A549 (cell line): ENCODE data around the gene ACO1. TPM values are rescaled to one million over a fixed set of nuclear protein-coding genes. Genes with fewer than 3 reads are reported as not detected.

Experiments used
- ATAC-seq, 2 experiments: fragments of 200-7000 bp in 1 of 2; fragments of >200 bp in 1 of 2; cut with Nextera tagmentation in 1 of 2; cut with Tn5 transposase in 1 of 2; 3 replicates each; pipeline versions ENCODE4 v1.8.0 to v1.9.1; 2018 to 2020; ENCODE audit warnings: mild to moderate bottlenecking in 1 of 2, moderate library complexity in 1 of 2
- CTCF ChIA-PET: fragments of 300-600 bp; sonication (Branson Sonifier 250); formaldehyde crosslinking; extraction: SDS; loops from one replicate; lab custom pipeline; 2021; ENCODE audit warnings: antibody characterized with exemption, inconsistent platforms; lab: Yijun Ruan, JAX
- POLR2A ChIA-PET: fragments of 350-600 bp; formaldehyde crosslinking; extraction: SDS; loops from one replicate; lab custom pipeline; 2021; ENCODE audit warnings: antibody characterized with exemption, inconsistent platforms; lab: Yijun Ruan, JAX
- DNase-seq, 2 experiments: peaks; one replicate each; pipeline versions ENCODE4 v3.0.0 to v3.0.0-alpha.2; 2011 to 2016; ENCODE audit warnings: low read depth in 1 of 2, low spot score in 1 of 2
- FAIRE-seq: peaks from 2 replicates; lab custom pipeline; 2011; peaks lifted over from hg19 to GRCh38; lab: Jason Lieb, UNC
- H3K27ac ChIP-seq, 2 experiments: fragments of >200 bp; sonication (Bioruptor Twin); formaldehyde crosslinking; 3 replicates each; pipeline ENCODE4 v1.5.1; 2016 to 2017
- H3K4me1 ChIP-seq: fragments of >200 bp; sonication (Bioruptor Twin); formaldehyde crosslinking; 3 replicates; pipeline ENCODE4 v1.6.1; 2016
- H3K4me2 ChIP-seq: fragments of >200 bp; sonication (Bioruptor Twin); formaldehyde crosslinking; 3 replicates; pipeline ENCODE4 v1.6.1; 2016
- H3K4me3 ChIP-seq: fragments of >200 bp; sonication (Bioruptor Twin); formaldehyde crosslinking; 3 replicates; pipeline ENCODE4 v1.5.1; 2016
- H3K9me3 ChIP-seq: fragments of >200 bp; sonication (Bioruptor Twin); formaldehyde crosslinking; 3 replicates; pipeline ENCODE4 v1.6.1; 2016
- BHLHE40 ChIP-seq: IDR thresholded peaks from 2 replicates; pipeline ENCODE4 v1.6.1; 2012; ENCODE audit warnings: low read depth, low read length, inconsistent platforms
- CBX8 ChIP-seq: fragments of 200-600 bp; sonication (generic); IDR thresholded peaks from 2 replicates; pipeline ENCODE4 v1.6.1; 2016
- CHD4 ChIP-seq: fragments of 200-600 bp; sonication (generic); IDR thresholded peaks from 2 replicates; pipeline ENCODE4 v1.6.1; 2016; ENCODE audit warnings: antibody characterized with exemption, mild to moderate bottlenecking, borderline replicate concordance
- EHMT2 ChIP-seq: fragments of 200-600 bp; sonication (generic); IDR thresholded peaks from 2 replicates; pipeline ENCODE4 v1.6.1; 2016; ENCODE audit warnings: antibody characterized with exemption, low read depth, mild to moderate bottlenecking, moderate library complexity
- ESRRA ChIP-seq: fragments of 150-350 bp; IDR thresholded peaks from 2 replicates; pipeline ENCODE4 v1.6.1; 2014; ENCODE audit warnings: mild to moderate bottlenecking, low read length, borderline replicate concordance
- FOSB ChIP-seq: fragments of 250-450 bp; sonication (Bioruptor Pico); IDR thresholded peaks from 2 replicates; pipeline ENCODE4 v1.5.0; 2020; ENCODE audit warnings: mild to moderate bottlenecking, moderate library complexity
- HOXB13 ChIP-seq: fragments of 250-450 bp; sonication (Bioruptor Pico); IDR thresholded peaks from 2 replicates; pipeline ENCODE4 v1.5.0; 2020; ENCODE audit warnings: low read depth, mild to moderate bottlenecking, moderate library complexity
- HOXB5 ChIP-seq: fragments of 250-450 bp; sonication (Bioruptor Pico); IDR thresholded peaks from 2 replicates; pipeline ENCODE4 v1.5.0; 2020; ENCODE audit warnings: mild to moderate bottlenecking, moderate library complexity
- KDM1A ChIP-seq: fragments of 200-600 bp; sonication (generic); IDR thresholded peaks from 2 replicates; pipeline ENCODE4 v1.6.1; 2016; ENCODE audit warnings: low read depth, mild to moderate bottlenecking
- PHF8 ChIP-seq: fragments of 200-600 bp; sonication (generic); IDR thresholded peaks from 2 replicates; pipeline ENCODE4 v1.6.1; 2016; ENCODE audit warnings: low read depth, mild to moderate bottlenecking, antibody characterized with exemption, moderate library complexity, borderline replicate concordance
- POLR2AphosphoS2 ChIP-seq: conservative IDR thresholded peaks from 2 replicates; pipeline ENCODE4 v1.6.1; 2012; ENCODE audit warnings: low read length, improper control_type of control experiment, inconsistent platforms
- RAD21 ChIP-seq, 2 experiments: fragments of >200 bp in 1 of 2; sonication (Bioruptor Twin) in 1 of 2; formaldehyde crosslinking in 1 of 2; IDR thresholded peaks in 1 of 2; conservative IDR thresholded peaks in 1 of 2; 2 replicates in 1 of 2; 3 replicates in 1 of 2; pipeline ENCODE4 v1.6.1; 2012 to 2018; ENCODE audit warnings: inconsistent platforms in 1 of 2
- RCOR1 ChIP-seq: fragments of 150-350 bp; IDR thresholded peaks from 2 replicates; pipeline ENCODE4 v1.6.1; 2014; ENCODE audit warnings: antibody characterized with exemption, low read length, low read depth
- SMC3 ChIP-seq: fragments of >200 bp; sonication (Bioruptor Twin); formaldehyde crosslinking; IDR thresholded peaks from 3 replicates; pipeline ENCODE4 v1.6.1; 2018; ENCODE audit warnings: inconsistent platforms
- SREBF2 ChIP-seq: fragments of 450-650 bp; IDR thresholded peaks from 2 replicates; pipeline ENCODE4 v1.6.1; 2014; ENCODE audit warnings: mild to moderate bottlenecking, moderate library complexity
- TP53 ChIP-seq: fragments of 250-450 bp; sonication (Bioruptor Pico); IDR thresholded peaks from 2 replicates; pipeline ENCODE4 v1.5.0; 2021; ENCODE audit warnings: mild to moderate bottlenecking, moderate library complexity
- ZNF302 ChIP-seq: fragments of 250-450 bp; sonication (Bioruptor Pico); IDR thresholded peaks from 2 replicates; pipeline ENCODE4 v1.9.0; 2021; ENCODE audit warnings: inconsistent platforms, mild to moderate bottlenecking, moderate library complexity
- ZSCAN20 ChIP-seq: fragments of 250-450 bp; sonication (Bioruptor Pico); IDR thresholded peaks from 2 replicates; pipeline ENCODE4 v1.8.0; 2022; ENCODE audit warnings: mild to moderate bottlenecking, moderate library complexity
- WGBS: methylation state at CpG from one replicate; pipeline ENCODE4 v1.1.6; 2017; ENCODE audit errors: missing lambda C conversion rate; 5-methylcytosine and 5-hydroxymethylcytosine counted together
- polyA plus RNA-seq, 4 experiments: library from polyadenylated mRNA; depleted of rRNA in 3 of 4; stranded (reverse); fragments of >200 nt; fragmentation: RNase III in 1 of 4; extraction: RNeasy Plus Mini Kit Qiagen cat#74134 plus additional on column Dnase treatment in 1 of 4; gene quantifications; 2 replicates in 3 of 4; 3 replicates in 1 of 4; pipeline ENCODE4 v1.2.3, GENCODE V29; 2011 to 2017
- TF ChIP-seq, protein P1 (sequence below): fragments of 200-600 bp; sonication (generic); IDR thresholded peaks from 2 replicates; pipeline ENCODE4 v1.6.1; 2016; ENCODE audit warnings: antibody characterized with exemption, mild to moderate bottlenecking, moderate library complexity
- TF ChIP-seq, protein P2 (sequence below): IDR thresholded peaks from 2 replicates; pipeline ENCODE4 v1.6.1; 2012

ACO1 gene
- polyA plus RNA-seq, 2 of the 4 experiments (the other 2 are of a cell fraction): 32.2 to 41.0 TPM

- no peak for FAIRE-seq
- 85% methylated on average over 5 of the region's 5 CpGs for WGBS
- TF ChIP-seq BHLHE40: no peak
- TF ChIP-seq ZNF302 (CRISPR knock-in tag): no peak
- no peak for TF ChIP-seq KDM1A
- TF ChIP-seq, protein P1, sequence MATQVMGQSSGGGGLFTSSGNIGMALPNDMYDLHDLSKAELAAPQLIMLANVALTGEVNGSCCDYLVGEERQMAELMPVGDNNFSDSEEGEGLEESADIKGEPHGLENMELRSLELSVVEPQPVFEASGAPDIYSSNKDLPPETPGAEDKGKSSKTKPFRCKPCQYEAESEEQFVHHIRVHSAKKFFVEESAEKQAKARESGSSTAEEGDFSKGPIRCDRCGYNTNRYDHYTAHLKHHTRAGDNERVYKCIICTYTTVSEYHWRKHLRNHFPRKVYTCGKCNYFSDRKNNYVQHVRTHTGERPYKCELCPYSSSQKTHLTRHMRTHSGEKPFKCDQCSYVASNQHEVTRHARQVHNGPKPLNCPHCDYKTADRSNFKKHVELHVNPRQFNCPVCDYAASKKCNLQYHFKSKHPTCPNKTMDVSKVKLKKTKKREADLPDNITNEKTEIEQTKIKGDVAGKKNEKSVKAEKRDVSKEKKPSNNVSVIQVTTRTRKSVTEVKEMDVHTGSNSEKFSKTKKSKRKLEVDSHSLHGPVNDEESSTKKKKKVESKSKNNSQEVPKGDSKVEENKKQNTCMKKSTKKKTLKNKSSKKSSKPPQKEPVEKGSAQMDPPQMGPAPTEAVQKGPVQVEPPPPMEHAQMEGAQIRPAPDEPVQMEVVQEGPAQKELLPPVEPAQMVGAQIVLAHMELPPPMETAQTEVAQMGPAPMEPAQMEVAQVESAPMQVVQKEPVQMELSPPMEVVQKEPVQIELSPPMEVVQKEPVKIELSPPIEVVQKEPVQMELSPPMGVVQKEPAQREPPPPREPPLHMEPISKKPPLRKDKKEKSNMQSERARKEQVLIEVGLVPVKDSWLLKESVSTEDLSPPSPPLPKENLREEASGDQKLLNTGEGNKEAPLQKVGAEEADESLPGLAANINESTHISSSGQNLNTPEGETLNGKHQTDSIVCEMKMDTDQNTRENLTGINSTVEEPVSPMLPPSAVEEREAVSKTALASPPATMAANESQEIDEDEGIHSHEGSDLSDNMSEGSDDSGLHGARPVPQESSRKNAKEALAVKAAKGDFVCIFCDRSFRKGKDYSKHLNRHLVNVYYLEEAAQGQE: no peak
- TF ChIP-seq POLR2AphosphoS2: no peak
- TF ChIP-seq FOSB (CRISPR knock-in tag): no peak
- no peak for TF ChIP-seq HOXB13 (CRISPR knock-in tag)
- TF ChIP-seq RAD21 (conservative IDR thresholded peaks at IDR 0.05 in 1 of 2, IDR thresholded peaks at IDR 0.05 in 1 of 2): no peak
- no peak for TF ChIP-seq SREBF2
- no peak for TF ChIP-seq HOXB5
- no peak for TF ChIP-seq EHMT2
- TF ChIP-seq ESRRA: no peak
- no peak for TF ChIP-seq CHD4
- TF ChIP-seq PHF8: no peak
- TF ChIP-seq, protein P2, sequence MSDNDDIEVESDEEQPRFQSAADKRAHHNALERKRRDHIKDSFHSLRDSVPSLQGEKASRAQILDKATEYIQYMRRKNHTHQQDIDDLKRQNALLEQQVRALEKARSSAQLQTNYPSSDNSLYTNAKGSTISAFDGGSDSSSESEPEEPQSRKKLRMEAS: no peak
- TF ChIP-seq ZSCAN20 (CRISPR knock-in tag): no peak
- TF ChIP-seq CBX8: no peak
- ChIA-PET POLR2A (no interaction called here), CTCF (interaction anchor here (0.8 kb wide), 1 partner anchor 77 kb away, joined by 4 read pairs; no protein-coding TSS in a partner anchor)
- no peak for ATAC-seq
- H3K4me3 ChIP-seq: no peak overlapping the region
- DNase-seq: no peak
- H3K9me3 ChIP-seq: no peaks in the 10 kb centered on the region
- no peak overlapping the region for H3K4me2 ChIP-seq
- 0 out of 3 replicates have a peak, but pooled peaks cover 5% of the 10 kb centered on the region for H3K4me1 ChIP-seq
- no peak overlapping the region for H3K27ac ChIP-seq
Observed at GRCh38 chr9:32455738-32456137, 71.3 kb downstream of the ACO1 start.

- no peaks in the 10 kb centered on the region for H3K9me3 ChIP-seq
- TF ChIP-seq HOXB5: no peak
- no peak for TF ChIP-seq TP53 (CRISPR knock-in tag)
- no peak for TF ChIP-seq RCOR1
- no peak for TF ChIP-seq SMC3
- no peak for TF ChIP-seq CHD4
- no peak for TF ChIP-seq BHLHE40
- TF ChIP-seq, all 56 proteins: peak for 0
- ChIA-PET POLR2A (no interaction called here), CTCF (interaction anchor here (0.8 to 1.9 kb wide), 2 partner anchors 15 to 77 kb away, joined by 3 to 6 read pairs; no protein-coding TSS in a partner anchor)
- Histone ChIP-seq H3K4me1 (0 out of 3 replicates have a peak, but pooled peaks cover 5% of the 10 kb centered on the region), H3K4me3 (no peak overlapping the region), H3K4me2 (no peak overlapping the region), H3K27ac (no peak overlapping the region)
- no peak for FAIRE-seq
- WGBS: 92% methylated on average over 1 of the region's 1 CpG
- DNase-seq: no peak
- peak in 1 of 2 experiments; percentile 27; a peak in 1 of 6 replicates for ATAC-seq
Observed at GRCh38 chr9:32456564-32456963, 72.1 kb downstream of the ACO1 start.
